ENCODE data around the gene CNST.

DNA sequence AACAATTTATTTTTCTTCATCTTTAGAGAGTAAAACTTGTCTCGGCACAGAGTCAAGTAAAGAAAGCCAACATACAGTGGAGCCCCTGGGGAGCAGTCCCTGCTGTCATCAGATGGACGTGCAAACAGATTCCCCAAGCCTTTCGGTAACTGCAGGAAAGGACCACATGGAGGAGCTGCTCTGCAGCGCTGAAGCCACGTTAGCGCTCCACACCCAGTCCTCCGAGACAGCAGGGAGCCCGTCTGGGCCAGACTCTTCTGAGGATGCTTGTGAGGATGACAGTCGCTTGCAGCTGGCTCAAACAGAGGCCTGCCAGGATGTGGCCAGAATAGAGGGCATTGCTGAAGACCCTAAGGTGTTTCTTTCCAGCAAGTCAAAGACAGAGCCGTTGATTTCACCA is 80.9 kb downstream of the CNST start:
- TF ChIP-seq, protein P1, sequence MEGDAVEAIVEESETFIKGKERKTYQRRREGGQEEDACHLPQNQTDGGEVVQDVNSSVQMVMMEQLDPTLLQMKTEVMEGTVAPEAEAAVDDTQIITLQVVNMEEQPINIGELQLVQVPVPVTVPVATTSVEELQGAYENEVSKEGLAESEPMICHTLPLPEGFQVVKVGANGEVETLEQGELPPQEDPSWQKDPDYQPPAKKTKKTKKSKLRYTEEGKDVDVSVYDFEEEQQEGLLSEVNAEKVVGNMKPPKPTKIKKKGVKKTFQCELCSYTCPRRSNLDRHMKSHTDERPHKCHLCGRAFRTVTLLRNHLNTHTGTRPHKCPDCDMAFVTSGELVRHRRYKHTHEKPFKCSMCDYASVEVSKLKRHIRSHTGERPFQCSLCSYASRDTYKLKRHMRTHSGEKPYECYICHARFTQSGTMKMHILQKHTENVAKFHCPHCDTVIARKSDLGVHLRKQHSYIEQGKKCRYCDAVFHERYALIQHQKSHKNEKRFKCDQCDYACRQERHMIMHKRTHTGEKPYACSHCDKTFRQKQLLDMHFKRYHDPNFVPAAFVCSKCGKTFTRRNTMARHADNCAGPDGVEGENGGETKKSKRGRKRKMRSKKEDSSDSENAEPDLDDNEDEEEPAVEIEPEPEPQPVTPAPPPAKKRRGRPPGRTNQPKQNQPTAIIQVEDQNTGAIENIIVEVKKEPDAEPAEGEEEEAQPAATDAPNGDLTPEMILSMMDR (IDR thresholded peaks at IDR 0.05): peak; percentile 61
- TF ChIP-seq EZH2 (IDR thresholded peaks at IDR 0.05): no peak

All from neural progenitor cell (in vitro differentiated cells).